Panc1 (cell line): ENCODE results near the gene SYTL3. TPM values are rescaled to one million over a fixed set of nuclear protein-coding genes. Genes with fewer than 3 reads are reported as not detected.

Source experiments
- ATAC-seq: fragments of 200-7000 bp; cut with Tn5 transposase; 2 replicates; pipeline ENCODE4 v1.9.1; 2020; ENCODE audit warnings: mild to moderate bottlenecking, moderate library complexity
- BruUV-seq: library from RNA; stranded (reverse); fragments of 400-500 nt; replicated peaks from 2 replicates; lab custom pipeline; 2021; lab: Mats Ljungman, UMichigan
- CTCF ChIA-PET: fragments of 300-600 bp; sonication (Branson Sonifier 250); formaldehyde crosslinking; loops from one replicate; lab custom pipeline; 2022; ENCODE audit warnings: antibody characterized with exemption; lab: Charles Lee
- POLR2A ChIA-PET: fragments of 300-600 bp; sonication (Branson Sonifier 250); formaldehyde crosslinking; loops from one replicate; lab custom pipeline; 2022; ENCODE audit warnings: antibody characterized with exemption; lab: Charles Lee
- DNase-seq: peaks from one replicate; pipeline ENCODE4 v3.0.0-alpha.2; 2010; ENCODE audit warnings: low read depth, low spot score
- H3K27ac ChIP-seq: 2 replicates; pipeline ENCODE4 v1.5.1; 2011; ENCODE audit warnings: mild to moderate bottlenecking, low read length, inconsistent platforms
- H3K27me3 ChIP-seq: fragments of 200-500 bp; sonication (Bioruptor generic); 2 replicates; pipeline ENCODE4 v1.6.0; 2014; ENCODE audit warnings: low read length, inconsistent platforms; ENCODE audit not compliant: control insufficient read depth, insufficient read depth
- H3K36me3 ChIP-seq: fragments of 200-500 bp; sonication (Bioruptor generic); 2 replicates; pipeline ENCODE4 v1.5.1; 2014; ENCODE audit warnings: inconsistent platforms, mild to moderate bottlenecking, low read length, moderate library complexity; ENCODE audit not compliant: control insufficient read depth, insufficient read depth
- H3K4me1 ChIP-seq: 2 replicates; pipeline ENCODE4 v1.5.1; 2011; ENCODE audit warnings: inconsistent platforms, mild to moderate bottlenecking, low read length, moderate library complexity; ENCODE audit not compliant: control insufficient read depth, insufficient read depth
- H3K4me3 ChIP-seq, 2 experiments: 2 replicates each; pipeline ENCODE4 v1.5.1; 2011 to 2012; ENCODE audit warnings: low read depth in 2 of 2, low read length in 2 of 2, mild to moderate bottlenecking in 2 of 2, inconsistent platforms in 1 of 2, moderate library complexity in 1 of 2
- H3K9me3 ChIP-seq: fragments of 200-500 bp; sonication (Bioruptor generic); 2 replicates; pipeline ENCODE4 v1.5.1; 2014; ENCODE audit warnings: low read depth, mild to moderate bottlenecking, inconsistent platforms, low read length, moderate library complexity; ENCODE audit not compliant: control insufficient read depth, insufficient read depth
- POLR2AphosphoS5 ChIP-seq: IDR thresholded peaks from 2 replicates; pipeline ENCODE4 v1.6.1; 2012; ENCODE audit warnings: mild to moderate bottlenecking, low read depth, low read length, moderate library complexity
- SIN3A ChIP-seq: IDR thresholded peaks from 2 replicates; pipeline ENCODE4 v1.6.1; 2012; ENCODE audit warnings: low read depth, mild to moderate bottlenecking, low read length, moderate library complexity, borderline replicate concordance; ENCODE audit not compliant: insufficient read depth
- TCF7L2 ChIP-seq: IDR thresholded peaks from 2 replicates; pipeline ENCODE4 v1.6.1; 2011; ENCODE audit warnings: mild to moderate bottlenecking, low read depth, low read length, inconsistent platforms
- in situ Hi-C: cut with HindIII; loops from 2 replicates; pipeline ENCODE4 v1.10.0; 2016; ENCODE audit warnings: low sequenced_read_pairs, low pct_unique_long_range_greater_than_20kb
- intact Hi-C: fragments of 100-400 bp; cut with micrococcal nuclease; formaldehyde crosslinking; loops from one replicate; pipeline ENCODE4 v1.10.0; 2022; ENCODE audit not compliant: unreplicated experiment
- total RNA-seq: library from RNA; stranded (reverse); gene quantifications from one replicate; pipeline ENCODE4 v1.2.1, GENCODE V29; 2021; ENCODE audit not compliant: unreplicated experiment
- TF ChIP-seq, protein P1 (sequence below): fragments of 450-650 bp; IDR thresholded peaks from 2 replicates; pipeline ENCODE4 v1.5.1; 2017; ENCODE audit warnings: mild to moderate bottlenecking
- TF ChIP-seq, protein P2 (sequence below), 2 experiments: IDR thresholded peaks; 2 replicates each; pipeline ENCODE4 v1.6.1; 2011 to 2012; ENCODE audit warnings: low read depth in 2 of 2, control low read depth in 1 of 2, low read length in 1 of 2, mild to moderate bottlenecking in 1 of 2, moderate library complexity in 1 of 2; ENCODE audit not compliant: insufficient read depth in 1 of 2

The SYTL3 gene
- total RNA-seq, 1 experiment from 2014 or later, result 1.4 TPM

DNA sequence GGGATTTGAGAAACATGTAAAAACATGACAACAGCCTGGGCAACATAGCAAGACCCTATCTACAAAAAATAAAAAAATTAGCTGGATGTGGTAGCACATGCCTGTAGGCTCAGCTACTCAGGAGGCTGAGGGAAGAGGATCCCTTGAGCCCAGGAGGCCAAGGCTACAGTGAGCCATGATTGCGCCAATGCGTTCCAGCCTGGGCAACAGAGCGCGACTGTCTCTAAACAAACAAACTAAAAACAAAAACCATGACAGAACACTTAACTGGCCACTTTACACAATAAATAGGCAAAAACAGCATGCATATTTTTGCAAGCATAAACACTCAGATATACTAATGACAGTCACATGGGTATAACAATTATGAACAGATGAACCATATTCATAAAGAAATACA is 60.0 kb downstream of the SYTL3 start:
- no peak for ATAC-seq
- Histone ChIP-seq H3K9me3 (no peaks in the 10 kb centered on the region), H3K27me3 (no peaks in the 10 kb centered on the region), H3K4me3 (no peak overlapping the region), H3K36me3 (no peaks in the 10 kb centered on the region), H3K4me1 (peaks cover 14% of the 10 kb centered on the region), H3K27ac (no peak overlapping the region)
- ChIA-PET POLR2A (interaction anchor here (0.7 kb wide), 1 partner anchor 381 kb away, joined by 6 read pairs; no protein-coding TSS in a partner anchor), CTCF (no interaction called here)
- TF ChIP-seq, protein P1, sequence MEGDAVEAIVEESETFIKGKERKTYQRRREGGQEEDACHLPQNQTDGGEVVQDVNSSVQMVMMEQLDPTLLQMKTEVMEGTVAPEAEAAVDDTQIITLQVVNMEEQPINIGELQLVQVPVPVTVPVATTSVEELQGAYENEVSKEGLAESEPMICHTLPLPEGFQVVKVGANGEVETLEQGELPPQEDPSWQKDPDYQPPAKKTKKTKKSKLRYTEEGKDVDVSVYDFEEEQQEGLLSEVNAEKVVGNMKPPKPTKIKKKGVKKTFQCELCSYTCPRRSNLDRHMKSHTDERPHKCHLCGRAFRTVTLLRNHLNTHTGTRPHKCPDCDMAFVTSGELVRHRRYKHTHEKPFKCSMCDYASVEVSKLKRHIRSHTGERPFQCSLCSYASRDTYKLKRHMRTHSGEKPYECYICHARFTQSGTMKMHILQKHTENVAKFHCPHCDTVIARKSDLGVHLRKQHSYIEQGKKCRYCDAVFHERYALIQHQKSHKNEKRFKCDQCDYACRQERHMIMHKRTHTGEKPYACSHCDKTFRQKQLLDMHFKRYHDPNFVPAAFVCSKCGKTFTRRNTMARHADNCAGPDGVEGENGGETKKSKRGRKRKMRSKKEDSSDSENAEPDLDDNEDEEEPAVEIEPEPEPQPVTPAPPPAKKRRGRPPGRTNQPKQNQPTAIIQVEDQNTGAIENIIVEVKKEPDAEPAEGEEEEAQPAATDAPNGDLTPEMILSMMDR, result no peak
- TF ChIP-seq POLR2AphosphoS5 (no peak), TCF7L2 (no peak), SIN3A (no peak)
- TF ChIP-seq, protein P2, sequence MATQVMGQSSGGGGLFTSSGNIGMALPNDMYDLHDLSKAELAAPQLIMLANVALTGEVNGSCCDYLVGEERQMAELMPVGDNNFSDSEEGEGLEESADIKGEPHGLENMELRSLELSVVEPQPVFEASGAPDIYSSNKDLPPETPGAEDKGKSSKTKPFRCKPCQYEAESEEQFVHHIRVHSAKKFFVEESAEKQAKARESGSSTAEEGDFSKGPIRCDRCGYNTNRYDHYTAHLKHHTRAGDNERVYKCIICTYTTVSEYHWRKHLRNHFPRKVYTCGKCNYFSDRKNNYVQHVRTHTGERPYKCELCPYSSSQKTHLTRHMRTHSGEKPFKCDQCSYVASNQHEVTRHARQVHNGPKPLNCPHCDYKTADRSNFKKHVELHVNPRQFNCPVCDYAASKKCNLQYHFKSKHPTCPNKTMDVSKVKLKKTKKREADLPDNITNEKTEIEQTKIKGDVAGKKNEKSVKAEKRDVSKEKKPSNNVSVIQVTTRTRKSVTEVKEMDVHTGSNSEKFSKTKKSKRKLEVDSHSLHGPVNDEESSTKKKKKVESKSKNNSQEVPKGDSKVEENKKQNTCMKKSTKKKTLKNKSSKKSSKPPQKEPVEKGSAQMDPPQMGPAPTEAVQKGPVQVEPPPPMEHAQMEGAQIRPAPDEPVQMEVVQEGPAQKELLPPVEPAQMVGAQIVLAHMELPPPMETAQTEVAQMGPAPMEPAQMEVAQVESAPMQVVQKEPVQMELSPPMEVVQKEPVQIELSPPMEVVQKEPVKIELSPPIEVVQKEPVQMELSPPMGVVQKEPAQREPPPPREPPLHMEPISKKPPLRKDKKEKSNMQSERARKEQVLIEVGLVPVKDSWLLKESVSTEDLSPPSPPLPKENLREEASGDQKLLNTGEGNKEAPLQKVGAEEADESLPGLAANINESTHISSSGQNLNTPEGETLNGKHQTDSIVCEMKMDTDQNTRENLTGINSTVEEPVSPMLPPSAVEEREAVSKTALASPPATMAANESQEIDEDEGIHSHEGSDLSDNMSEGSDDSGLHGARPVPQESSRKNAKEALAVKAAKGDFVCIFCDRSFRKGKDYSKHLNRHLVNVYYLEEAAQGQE (IDR thresholded peaks at IDR 0.05; ENCODE audit: insufficient read depth in 1 of 2, low read depth in 2 of 2, low read length in 1 of 2), result no peak
- in situ Hi-C loops, result no loop called here
- DNase-seq, result no peak
- no TSS peak for BruUV-seq
- intact Hi-C loops, result loop anchor here (10.0 kb wide), 1 partner anchor 425 kb away; no protein-coding TSS in a partner anchor

DNA sequence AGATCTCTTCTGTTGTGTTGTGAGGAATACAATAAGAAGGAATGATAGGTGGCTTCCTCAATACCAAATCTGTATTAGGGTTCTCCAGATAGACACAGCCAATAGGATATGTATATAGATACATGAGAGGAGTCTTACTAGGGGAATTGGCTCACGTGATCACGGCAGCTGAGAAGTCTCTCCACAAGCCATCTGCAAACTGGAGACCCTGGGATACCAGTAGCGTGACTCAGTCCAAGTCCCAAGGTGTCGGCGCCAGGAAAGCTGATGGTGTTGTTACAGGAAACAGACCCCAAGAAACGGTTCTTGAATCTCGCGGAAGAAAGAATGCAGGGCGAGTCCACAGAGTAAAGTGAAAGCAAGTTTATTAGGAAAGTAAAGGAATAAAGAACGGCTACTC is 61.4 kb downstream of the SYTL3 start:
- peaks cover 10% of the 10 kb centered on the region; the same call in 1 of the 2 replicates for H3K4me1 ChIP-seq
- ChIA-PET CTCF (no interaction called here), POLR2A (no interaction called here)
- H3K4me3 ChIP-seq, result no peak overlapping the region
- no peaks in the 10 kb centered on the region for H3K36me3 ChIP-seq
- no peaks in the 10 kb centered on the region for H3K27me3 ChIP-seq
- H3K27ac ChIP-seq, result no peak overlapping the region
- DNase-seq (no peak), ATAC-seq (no peak)
- H3K9me3 ChIP-seq, result no peaks in the 10 kb centered on the region
- TF ChIP-seq, protein P2 (IDR thresholded peaks at IDR 0.05; ENCODE audit: insufficient read depth in 1 of 2, low read depth in 2 of 2, low read length in 1 of 2), result no peak
- TF ChIP-seq POLR2AphosphoS5, result no peak
- no peak for TF ChIP-seq SIN3A
- TF ChIP-seq, protein P1, result no peak
- TF ChIP-seq TCF7L2, result no peak
- in situ Hi-C loops (no loop called here), intact Hi-C loops (loop anchor here (10.0 kb wide), 1 partner anchor 424 kb away; no protein-coding TSS in a partner anchor)
- no TSS peak for BruUV-seq
